Measurements from ENCODE around the gene LCAT. TPM values are rescaled to one million over a fixed set of nuclear protein-coding genes. Genes with fewer than 3 reads are reported as not detected.

The LCAT gene
- total RNA-seq, 5 donors from 2014 or later (not counting 1 experiment from before 2014, with no cell fraction given), result 9.8 to 20.7 (median 18.7) TPM

DNA sequence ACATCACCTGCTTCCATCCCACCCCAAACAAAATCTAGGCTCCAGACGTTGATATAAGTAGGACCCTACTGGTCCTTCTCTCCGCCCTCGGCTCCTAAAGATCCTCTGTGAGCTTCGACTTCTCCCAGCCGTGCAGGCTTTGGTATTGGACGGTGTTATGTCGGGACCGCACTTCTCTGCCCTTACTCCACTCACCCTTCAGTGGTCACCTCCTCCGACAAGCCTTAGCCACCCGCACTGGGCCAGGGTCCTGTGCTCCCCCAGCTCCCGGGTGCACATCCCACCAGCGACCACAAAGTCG is 8.9 kb downstream of the LCAT start:
- 88% methylated on average over 13 of the region's 13 CpGs for WGBS (ENCODE audit: insufficient coverage)
- no peaks in the 10 kb centered on the region for H3K27me3 ChIP-seq (replicated peaks in 1 of 2; ENCODE audit: control insufficient read depth in 2 of 2, extremely low read depth in 1 of 2, insufficient read depth in 2 of 2, low read length in 1 of 2)
- Mint-ChIP-seq H3K36me3 (peaks cover 25% of the 10 kb centered on the region), H3K27ac (peak overlapping the region; percentile 99), H3K4me1 (peaks cover 33 to 43% (median 39%) of the 10 kb centered on the region in 3 donors), H3K9me3 (no peaks in the 10 kb centered on the region), H3K4me3 (peak overlapping the region; percentile 98 to 99 (median 99)), H3K27me3 (no peaks in the 10 kb centered on the region)
- no peak for ATAC-seq (replicated peaks in 1 of 4)
- ChIA-PET CTCF (interaction anchor here (0.9 to 1.5 kb wide), 4 partner anchors 38 to 414 kb away, joined by 3 to 5 read pairs (median 4); partner anchors contain the start of genes RANBP10 (in 1 of the 2) and TSNAXIP1 (in 1 of the 2)), POLR2A (interaction anchor here in 1 of 2 donors (0.5 kb wide), 1 partner anchor 119 kb away, joined by 3 read pairs; no protein-coding TSS in a partner anchor)
- H3K27ac ChIP-seq (ENCODE audit: low read length), result peak overlapping the region; percentile 82
- no peak for DNase-seq
- H3K4me3 ChIP-seq (ENCODE audit: control insufficient read depth in 1 of 2, extremely low read depth in 1 of 2, low read length in 1 of 2), result peak overlapping the region in 1 of 2 donors; percentile 95
- peaks cover 6 to 42% of the 10 kb centered on the region in 2 experiments for H3K4me1 ChIP-seq (ENCODE audit: control insufficient read depth in 1 of 2, extremely low read depth in 1 of 2, insufficient read depth in 2 of 2, low read length in 2 of 2)
- H3K9me3 ChIP-seq, result no peaks in the 10 kb centered on the region
- H3K36me3 ChIP-seq (ENCODE audit: control insufficient read depth in 2 of 2, extremely low read depth in 1 of 2, insufficient read depth in 1 of 2, low read length in 1 of 2), result peaks cover 9 to 46% of the 10 kb centered on the region in 2 donors

DNA sequence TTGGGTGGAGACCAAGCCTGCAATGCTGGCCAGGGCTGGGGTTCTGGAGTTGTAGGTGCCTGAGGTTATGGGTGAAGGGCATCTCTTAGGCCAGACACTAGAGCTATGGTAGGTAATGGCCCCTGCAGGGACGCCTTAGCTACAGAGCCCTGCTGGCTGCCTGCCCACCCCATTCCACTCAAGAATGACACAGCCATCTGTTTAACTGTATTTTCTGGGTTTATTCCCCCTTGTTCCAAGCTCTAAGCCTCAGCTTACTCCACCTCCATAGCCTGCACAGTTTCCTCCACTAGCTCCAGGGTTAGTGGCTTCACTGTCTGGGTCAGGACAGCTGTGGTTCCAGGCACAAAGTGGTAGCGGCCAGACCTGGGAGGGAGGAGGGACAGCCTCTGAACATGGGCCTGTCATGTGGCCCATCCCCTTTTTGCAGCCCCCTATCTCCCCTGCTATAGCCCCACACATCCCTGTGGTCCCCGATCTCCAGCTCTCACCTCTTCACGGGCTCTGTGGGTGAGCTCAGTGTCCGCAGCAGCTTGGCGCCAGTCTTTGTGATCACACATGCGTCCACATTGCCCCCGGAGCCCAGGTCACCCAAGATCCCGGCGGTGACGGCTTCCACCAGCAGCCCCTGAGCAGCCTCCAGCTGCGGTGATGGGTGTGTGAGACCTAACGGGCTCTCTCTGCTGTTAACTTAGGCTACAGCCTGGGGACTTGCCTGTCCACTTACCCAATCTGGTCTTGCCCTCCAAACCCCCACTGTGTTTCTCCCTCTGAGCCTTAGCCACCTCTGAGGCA is 9.4 kb downstream of the LCAT start:
- Mint-ChIP-seq H3K27me3 (no peaks in the 10 kb centered on the region), H3K9me3 (no peaks in the 10 kb centered on the region), H3K27ac (peak overlapping the region; percentile 99), H3K4me1 (peaks cover 28 to 37% (median 33%) of the 10 kb centered on the region in 3 donors), H3K4me3 (peak overlapping the region in 2 of 3 donors; percentile 99), H3K36me3 (peaks cover 25% of the 10 kb centered on the region)
- H3K9me3 ChIP-seq, result no peaks in the 10 kb centered on the region
- peak overlapping the region; percentile 82 for H3K27ac ChIP-seq (ENCODE audit: low read length)
- 89% methylated on average over 12 of the region's 13 CpGs for WGBS (ENCODE audit: insufficient coverage)
- H3K4me1 ChIP-seq (ENCODE audit: control insufficient read depth in 1 of 2, extremely low read depth in 1 of 2, insufficient read depth in 2 of 2, low read length in 2 of 2), result peaks cover 6 to 36% of the 10 kb centered on the region in 2 experiments
- no peak for DNase-seq
- no peak for ATAC-seq (replicated peaks in 1 of 4)
- H3K4me3 ChIP-seq (ENCODE audit: control insufficient read depth in 1 of 2, extremely low read depth in 1 of 2, low read length in 1 of 2), result no peak overlapping the region
- POLR2A ChIA-PET, result interaction anchor here in 1 of 2 donors (0.5 kb wide), 1 partner anchor 118 kb away, joined by 3 read pairs; no protein-coding TSS in a partner anchor
- H3K27me3 ChIP-seq (replicated peaks in 1 of 2; ENCODE audit: control insufficient read depth in 2 of 2, extremely low read depth in 1 of 2, insufficient read depth in 2 of 2, low read length in 1 of 2), result no peaks in the 10 kb centered on the region
- CTCF ChIA-PET, result interaction anchor here (0.7 to 1.5 kb wide), 4 partner anchors 37 to 381 kb away, joined by 3 to 4 read pairs (median 3); partner anchors contain the start of genes RANBP10 (in 1 of the 2) and TSNAXIP1 (in 1 of the 2)
- peaks cover 9 to 52% of the 10 kb centered on the region in 2 donors for H3K36me3 ChIP-seq (ENCODE audit: control insufficient read depth in 2 of 2, extremely low read depth in 1 of 2, insufficient read depth in 1 of 2, low read length in 1 of 2)

DNA sequence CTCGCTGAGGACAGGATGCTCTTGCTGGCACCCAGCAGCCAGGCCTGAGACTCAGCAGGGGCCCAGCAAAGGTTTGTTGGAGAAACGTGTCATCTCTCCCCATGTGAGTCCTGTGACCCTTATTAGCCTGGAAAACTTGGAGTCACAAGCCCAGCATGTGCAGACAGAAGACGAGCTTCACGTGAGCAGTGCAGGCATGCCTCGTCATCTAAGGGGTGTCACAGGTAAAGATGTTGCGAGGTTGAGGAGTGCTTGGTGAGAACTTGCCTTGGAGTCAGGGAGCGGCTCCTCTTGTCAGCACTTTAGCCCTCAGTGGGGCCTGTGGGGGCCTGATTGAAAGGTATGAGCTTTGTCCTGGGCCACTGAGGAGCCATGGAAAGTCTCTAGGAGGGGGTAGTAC is 10.1 kb downstream of the LCAT start:
- CTCF ChIA-PET, result interaction anchor here in 1 of 2 donors (0.7 to 1.2 kb wide), 2 partner anchors 59 to 381 kb away, joined by 3 read pairs; no protein-coding TSS in a partner anchor
- peaks cover 13 to 58% of the 10 kb centered on the region in 2 donors for H3K36me3 ChIP-seq (ENCODE audit: control insufficient read depth in 2 of 2, extremely low read depth in 1 of 2, insufficient read depth in 1 of 2, low read length in 1 of 2)
- H3K27me3 ChIP-seq (replicated peaks in 1 of 2; ENCODE audit: control insufficient read depth in 2 of 2, extremely low read depth in 1 of 2, insufficient read depth in 2 of 2, low read length in 1 of 2), result no peaks in the 10 kb centered on the region
- H3K4me3 ChIP-seq (ENCODE audit: control insufficient read depth in 1 of 2, extremely low read depth in 1 of 2, low read length in 1 of 2), result no peak overlapping the region
- DNase-seq, result no peak
- no peaks in the 10 kb centered on the region for H3K9me3 Mint-ChIP-seq
- H3K9me3 ChIP-seq, result no peaks in the 10 kb centered on the region
- peaks cover 25% of the 10 kb centered on the region for H3K36me3 Mint-ChIP-seq
- no peak for ATAC-seq (replicated peaks in 1 of 4)
- POLR2A ChIA-PET, result no interaction called here
- no peak overlapping the region for H3K27ac ChIP-seq (ENCODE audit: low read length)
- peak overlapping the region; percentile 31 to 63 for H3K27ac Mint-ChIP-seq
- peaks cover 6 to 32% of the 10 kb centered on the region in 2 experiments for H3K4me1 ChIP-seq (ENCODE audit: control insufficient read depth in 1 of 2, extremely low read depth in 1 of 2, insufficient read depth in 2 of 2, low read length in 2 of 2)
- peak overlapping the region in 1 of 3 donors; percentile 34 for H3K4me3 Mint-ChIP-seq
- H3K4me1 Mint-ChIP-seq, result peaks cover 28 to 32% (median 31%) of the 10 kb centered on the region in 3 donors
- no peaks in the 10 kb centered on the region for H3K27me3 Mint-ChIP-seq
- 88% methylated on average over 4 of the region's 7 CpGs for WGBS (ENCODE audit: insufficient coverage)

DNA sequence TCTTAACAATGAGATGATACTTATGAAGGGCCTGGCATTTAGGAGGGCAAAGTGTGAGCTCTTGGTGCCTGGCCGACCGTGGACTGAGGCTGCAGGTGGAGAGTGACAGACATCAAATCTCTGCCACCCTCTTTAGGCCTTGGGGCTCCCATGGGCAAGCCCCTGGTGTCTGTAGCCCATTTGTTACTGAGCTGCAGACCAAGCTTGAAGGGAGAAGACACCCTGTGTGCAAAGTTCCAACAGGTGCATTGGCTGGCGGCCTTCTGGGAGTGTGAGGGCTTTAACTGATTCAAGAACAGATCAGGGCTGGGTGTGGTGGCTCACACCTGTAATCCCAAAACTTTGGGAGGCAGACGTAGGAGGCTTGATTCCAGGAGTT is 11.5 kb downstream of the LCAT start:
- no peak for ATAC-seq (replicated peaks in 1 of 4)
- Mint-ChIP-seq H3K9me3 (no peaks in the 10 kb centered on the region), H3K27me3 (no peaks in the 10 kb centered on the region), H3K36me3 (peaks cover 25% of the 10 kb centered on the region), H3K27ac (peak overlapping the region; percentile 11 to 39), H3K4me3 (no peak overlapping the region), H3K4me1 (peaks cover 27 to 37% (median 36%) of the 10 kb centered on the region in 3 donors)
- ChIA-PET CTCF (interaction anchor here in 1 of 2 donors (1.0 kb wide), 1 partner anchor 49 kb away, joined by 3 read pairs; no protein-coding TSS in a partner anchor), POLR2A (interaction anchor here in 1 of 2 donors (0.8 kb wide), 1 partner anchor 11 kb away, joined by 4 read pairs; no protein-coding TSS in a partner anchor)
- 92% methylated on average over 3 of the region's 4 CpGs for WGBS (ENCODE audit: insufficient coverage)
- H3K9me3 ChIP-seq, result no peaks in the 10 kb centered on the region
- H3K27me3 ChIP-seq (replicated peaks in 1 of 2; ENCODE audit: control insufficient read depth in 2 of 2, extremely low read depth in 1 of 2, insufficient read depth in 2 of 2, low read length in 1 of 2), result no peaks in the 10 kb centered on the region
- DNase-seq, result no peak
- no peak overlapping the region for H3K4me3 ChIP-seq (ENCODE audit: control insufficient read depth in 1 of 2, extremely low read depth in 1 of 2, low read length in 1 of 2)
- no peak overlapping the region for H3K27ac ChIP-seq (ENCODE audit: low read length)
- H3K36me3 ChIP-seq (ENCODE audit: control insufficient read depth in 2 of 2, extremely low read depth in 1 of 2, insufficient read depth in 1 of 2, low read length in 1 of 2), result peaks cover 19 to 68% of the 10 kb centered on the region in 2 donors
- peaks cover 5 to 34% of the 10 kb centered on the region in 2 experiments for H3K4me1 ChIP-seq (ENCODE audit: control insufficient read depth in 1 of 2, extremely low read depth in 1 of 2, insufficient read depth in 2 of 2, low read length in 2 of 2)

DNA sequence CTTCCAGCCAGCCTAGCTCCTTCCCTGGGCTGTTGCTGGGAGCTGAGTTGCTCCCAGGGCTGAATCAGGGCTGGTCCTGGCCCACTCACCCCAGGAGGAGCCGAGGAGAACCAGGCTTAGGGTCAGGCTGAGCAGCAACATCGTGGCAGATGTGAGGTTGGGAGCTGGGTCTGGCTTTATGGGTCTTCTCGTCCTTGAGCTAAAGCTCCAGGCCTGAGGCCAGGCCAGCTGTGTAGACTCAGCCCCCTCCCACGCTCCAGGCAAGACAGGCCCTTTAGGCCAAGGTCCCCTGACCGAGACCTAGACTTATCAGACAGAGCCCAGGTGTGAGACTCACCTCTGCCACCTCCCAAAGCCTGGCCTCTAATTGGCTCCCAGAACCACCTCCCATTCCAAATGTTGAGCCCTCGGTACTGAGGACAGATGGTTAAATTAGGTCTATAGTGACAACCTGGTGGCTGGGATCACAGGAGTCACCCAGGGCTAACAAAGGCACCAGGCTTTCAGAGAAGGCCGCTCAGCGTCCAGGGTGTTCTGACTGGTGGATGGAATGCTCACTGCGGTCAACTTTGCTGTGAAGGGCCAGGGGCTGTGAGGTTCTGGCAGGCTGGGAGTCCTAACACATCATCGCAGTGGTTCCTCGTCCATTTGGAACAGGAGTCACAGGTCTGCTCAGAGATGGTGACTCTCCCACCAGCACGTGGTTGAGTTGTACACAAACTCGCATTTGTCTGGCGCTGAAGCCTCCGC is 12.0 kb downstream of the LCAT start, which contains the start of gene CTRL:
CTRL (minus strand) TSS at position 151 of the 750 bp plus-strand sequence; CDS start at position 141, 10 bp downstream.
- peaks cover 25% of the 10 kb centered on the region for H3K36me3 Mint-ChIP-seq
- no peak within 1 kb of the TSS for H3K27ac ChIP-seq (ENCODE audit: low read length)
- H3K9me3 Mint-ChIP-seq, result no peaks in the 10 kb centered on the region
- no peaks in the 10 kb centered on the region for H3K27me3 ChIP-seq (replicated peaks in 1 of 2; ENCODE audit: control insufficient read depth in 2 of 2, extremely low read depth in 1 of 2, insufficient read depth in 2 of 2, low read length in 1 of 2)
- no peak for DNase-seq
- H3K27ac Mint-ChIP-seq, result peak within 1 kb of the TSS; percentile 11 to 39
- ATAC-seq (replicated peaks in 1 of 4), result no peak
- H3K4me1 ChIP-seq (ENCODE audit: control insufficient read depth in 1 of 2, extremely low read depth in 1 of 2, insufficient read depth in 2 of 2, low read length in 2 of 2), result peaks cover 0 to 28% of the 10 kb centered on the region in 2 experiments
- H3K4me3 Mint-ChIP-seq, result no peak within 1 kb of the TSS
- 91% methylated on average over 14 of the region's 15 CpGs for WGBS (ENCODE audit: insufficient coverage)
- ChIA-PET CTCF (interaction anchor here (0.6 to 1.0 kb wide), 3 partner anchors 35 to 119 kb away, joined by 3 read pairs; no protein-coding TSS in a partner anchor), POLR2A (no interaction called here)
- H3K4me1 Mint-ChIP-seq, result peaks cover 22 to 31% (median 30%) of the 10 kb centered on the region in 3 donors
- H3K27me3 Mint-ChIP-seq, result no peaks in the 10 kb centered on the region
- no peak within 1 kb of the TSS for H3K4me3 ChIP-seq (ENCODE audit: control insufficient read depth in 1 of 2, extremely low read depth in 1 of 2, low read length in 1 of 2)
- peaks cover 22 to 73% of the 10 kb centered on the region in 2 donors for H3K36me3 ChIP-seq (ENCODE audit: control insufficient read depth in 2 of 2, extremely low read depth in 1 of 2, insufficient read depth in 1 of 2, low read length in 1 of 2)
- no peaks in the 10 kb centered on the region for H3K9me3 ChIP-seq
